Measurements from ENCODE around the gene CAPN8. TPM values are rescaled to one million over a fixed set of nuclear protein-coding genes. Genes with fewer than 3 reads are reported as not detected.

Gene CAPN8
- total RNA-seq, 6 donors from 2014 or later: 40.3 to 274 (median 74.3) TPM

GRCh38 chr1:223533708-223534107, 131.8 kb downstream of the CAPN8 start:
- Histone ChIP-seq H3K27me3 (no peaks in the 10 kb centered on the region), H3K4me3 (no peak overlapping the region), H3K27ac (no peak overlapping the region), H3K36me3 (no peaks in the 10 kb centered on the region), H3K4me1 (no peaks in the 10 kb centered on the region), H3K9me3 (no peaks in the 10 kb centered on the region)
- TF ChIP-seq POLR2A (IDR thresholded peaks at IDR 0.05): no peak
- TF ChIP-seq POLR2AphosphoS5 (IDR thresholded peaks at IDR 0.05): no peak
- no peak for TF ChIP-seq EP300 (IDR thresholded peaks at IDR 0.05)
- TF ChIP-seq, protein P1, sequence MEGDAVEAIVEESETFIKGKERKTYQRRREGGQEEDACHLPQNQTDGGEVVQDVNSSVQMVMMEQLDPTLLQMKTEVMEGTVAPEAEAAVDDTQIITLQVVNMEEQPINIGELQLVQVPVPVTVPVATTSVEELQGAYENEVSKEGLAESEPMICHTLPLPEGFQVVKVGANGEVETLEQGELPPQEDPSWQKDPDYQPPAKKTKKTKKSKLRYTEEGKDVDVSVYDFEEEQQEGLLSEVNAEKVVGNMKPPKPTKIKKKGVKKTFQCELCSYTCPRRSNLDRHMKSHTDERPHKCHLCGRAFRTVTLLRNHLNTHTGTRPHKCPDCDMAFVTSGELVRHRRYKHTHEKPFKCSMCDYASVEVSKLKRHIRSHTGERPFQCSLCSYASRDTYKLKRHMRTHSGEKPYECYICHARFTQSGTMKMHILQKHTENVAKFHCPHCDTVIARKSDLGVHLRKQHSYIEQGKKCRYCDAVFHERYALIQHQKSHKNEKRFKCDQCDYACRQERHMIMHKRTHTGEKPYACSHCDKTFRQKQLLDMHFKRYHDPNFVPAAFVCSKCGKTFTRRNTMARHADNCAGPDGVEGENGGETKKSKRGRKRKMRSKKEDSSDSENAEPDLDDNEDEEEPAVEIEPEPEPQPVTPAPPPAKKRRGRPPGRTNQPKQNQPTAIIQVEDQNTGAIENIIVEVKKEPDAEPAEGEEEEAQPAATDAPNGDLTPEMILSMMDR (IDR thresholded peaks at IDR 0.05): no peak
- no peak for ATAC-seq (ENCODE audit: low FRiP score in 2 of 2)
- WGBS, 2 donors: 70 to 97% methylated on average over 2 of the region's 2 CpGs
- no peak for DNase-seq

DNA sequence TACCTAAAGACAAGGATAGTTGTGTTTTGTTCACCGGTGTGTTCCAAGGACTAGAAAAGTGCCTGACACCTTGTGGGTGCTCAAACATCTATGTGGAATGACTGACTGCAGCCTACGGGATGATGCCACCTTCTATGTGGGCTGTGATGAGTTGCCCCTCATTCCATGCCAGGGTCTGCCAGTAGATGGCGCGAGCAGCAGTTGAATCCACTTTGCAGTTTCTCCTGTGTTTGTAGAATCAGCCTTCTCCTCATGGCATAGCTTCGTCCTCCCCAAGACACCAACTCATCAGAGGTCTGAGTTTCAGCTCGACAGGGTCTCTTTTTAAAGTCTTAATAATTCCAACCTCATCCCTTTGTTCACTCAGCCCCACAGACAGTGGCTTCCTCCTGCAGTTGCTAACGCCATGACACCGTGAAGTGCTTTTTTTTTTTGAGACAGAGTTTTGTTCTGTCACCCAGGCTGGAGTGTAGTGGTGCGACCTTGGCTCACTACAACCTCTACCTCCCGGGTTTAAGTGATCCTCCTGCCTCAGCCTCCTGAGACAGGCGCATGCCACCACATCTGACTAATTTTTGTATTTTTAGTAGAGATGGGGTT, 133.7 kb downstream of the CAPN8 start:
- H3K9me3 ChIP-seq: no peaks in the 10 kb centered on the region
- WGBS, 2 donors: 46 to 60% methylated on average over 9 to 11 of the region's 11 CpGs
- ATAC-seq (ENCODE audit: low FRiP score in 2 of 2) (peak in 1 of 2 donors; percentile 53), DNase-seq (peak in 1 of 2 donors; percentile 57)
- H3K27ac ChIP-seq: no peak overlapping the region
- no peak for TF ChIP-seq POLR2A (IDR thresholded peaks at IDR 0.05)
- TF ChIP-seq, protein P1 (IDR thresholded peaks at IDR 0.05): peak in 5 of 6 experiments; percentile 24 to 57 (median 47)
- no peak for TF ChIP-seq POLR2AphosphoS5 (IDR thresholded peaks at IDR 0.05)
- no peak for TF ChIP-seq EP300 (IDR thresholded peaks at IDR 0.05)
- no peaks in the 10 kb centered on the region for H3K4me1 ChIP-seq
- no peak overlapping the region for H3K4me3 ChIP-seq
- no peaks in the 10 kb centered on the region for H3K36me3 ChIP-seq
- no peaks in the 10 kb centered on the region for H3K27me3 ChIP-seq

GRCh38 chr1:223525957-223526356, 139.5 kb downstream of the CAPN8 start:
- ATAC-seq (ENCODE audit: low FRiP score in 2 of 2) (no peak), DNase-seq (no peak)
- no peaks in the 10 kb centered on the region for H3K27me3 ChIP-seq
- no peaks in the 10 kb centered on the region for H3K9me3 ChIP-seq
- TF ChIP-seq EP300 (IDR thresholded peaks at IDR 0.05) (no peak), POLR2A (IDR thresholded peaks at IDR 0.05) (no peak), POLR2AphosphoS5 (IDR thresholded peaks at IDR 0.05) (no peak)
- TF ChIP-seq, protein P1 (IDR thresholded peaks at IDR 0.05): no peak
- no peak overlapping the region for H3K4me3 ChIP-seq
- 73 to 90% methylated on average over 3 of the region's 3 CpGs for WGBS, 2 donors
- H3K4me1 ChIP-seq: no peaks in the 10 kb centered on the region
- H3K27ac ChIP-seq: no peak overlapping the region
- H3K36me3 ChIP-seq: no peaks in the 10 kb centered on the region

DNA sequence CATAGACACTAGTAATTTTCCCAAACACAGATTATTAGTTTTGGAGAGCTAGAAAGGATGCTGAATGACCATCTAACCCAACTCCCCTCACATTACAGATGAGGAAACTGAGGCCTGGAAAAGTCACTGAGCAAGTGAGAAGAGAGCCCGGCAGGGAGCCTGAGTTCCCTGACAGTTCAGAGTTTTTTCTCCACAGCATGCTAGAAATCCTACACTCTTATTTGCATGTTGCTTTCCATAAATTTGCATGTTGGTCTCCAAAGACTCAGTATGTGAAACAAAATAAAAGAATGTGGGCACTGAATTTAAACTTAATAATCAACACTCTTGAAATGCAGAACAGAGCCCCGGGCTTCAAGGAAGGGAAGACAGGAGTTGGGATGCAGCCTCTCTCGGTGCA, 140.0 kb downstream of the CAPN8 start:
- no peak for TF ChIP-seq POLR2A (IDR thresholded peaks at IDR 0.05)
- no peak for TF ChIP-seq EP300 (IDR thresholded peaks at IDR 0.05)
- TF ChIP-seq, protein P1 (IDR thresholded peaks at IDR 0.05): no peak
- TF ChIP-seq POLR2AphosphoS5 (IDR thresholded peaks at IDR 0.05): no peak
- no peaks in the 10 kb centered on the region for H3K36me3 ChIP-seq
- no peaks in the 10 kb centered on the region for H3K27me3 ChIP-seq
- no peaks in the 10 kb centered on the region for H3K9me3 ChIP-seq
- no peak for ATAC-seq (ENCODE audit: low FRiP score in 2 of 2)
- WGBS, 2 donors: 82 to 93% methylated on average over 3 of the region's 3 CpGs
- H3K4me3 ChIP-seq: no peak overlapping the region
- no peaks in the 10 kb centered on the region for H3K4me1 ChIP-seq
- no peak for DNase-seq
- H3K27ac ChIP-seq: no peak overlapping the region

GRCh38 chr1:223524930-223525451, 140.5 kb downstream of the CAPN8 start:
- TF ChIP-seq POLR2AphosphoS5 (IDR thresholded peaks at IDR 0.05) (no peak), POLR2A (IDR thresholded peaks at IDR 0.05) (no peak)
- Histone ChIP-seq H3K27ac (no peak overlapping the region), H3K4me1 (no peaks in the 10 kb centered on the region), H3K9me3 (no peaks in the 10 kb centered on the region), H3K4me3 (no peak overlapping the region), H3K27me3 (no peaks in the 10 kb centered on the region), H3K36me3 (no peaks in the 10 kb centered on the region)
- 73 to 77% methylated on average over 4 of the region's 4 CpGs for WGBS, 2 donors
- DNase-seq: no peak
- no peak for ATAC-seq (ENCODE audit: low FRiP score in 2 of 2)
